PFSK-1 (cell line): ENCODE measurements around the gene KLHDC1.

Experiments
- FOXP2 ChIP-seq: optimal IDR thresholded peaks from 2 replicates; pipeline ENCODE3; 2011; ENCODE audit warnings: borderline replicate concordance, control low read depth, inconsistent platforms; ENCODE audit not compliant: insufficient read depth; ENCODE audit errors: extremely low read length, extremely low read depth
- POLR2AphosphoS5 ChIP-seq: IDR thresholded peaks from 2 replicates; pipeline ENCODE4 v1.6.1; 2012; ENCODE audit warnings: low read depth, mild to moderate bottlenecking, control low read depth, low read length, moderate library complexity
- SIN3A ChIP-seq: IDR thresholded peaks from 2 replicates; pipeline ENCODE4 v1.6.1; 2012; ENCODE audit warnings: mild to moderate bottlenecking, low read length, moderate library complexity, borderline replicate concordance; ENCODE audit not compliant: insufficient read depth
- TAF1 ChIP-seq: IDR thresholded peaks from 2 replicates; pipeline ENCODE4 v1.6.1; 2012; ENCODE audit warnings: low read length, control low read depth, borderline replicate concordance; ENCODE audit not compliant: insufficient read depth
- TF ChIP-seq, protein P1 (sequence below), 2 experiments: IDR thresholded peaks; 2 replicates each; pipeline versions ENCODE4 v1.6.1 to v1.8.0; 2011 to 2012; ENCODE audit warnings: low read depth in 2 of 2, low read length in 2 of 2, control low read depth in 1 of 2, inconsistent platforms in 1 of 2, mild to moderate bottlenecking in 1 of 2, moderate library complexity in 1 of 2; ENCODE audit not compliant: insufficient read depth in 1 of 2

The KLHDC1 gene

GRCh38 chr14:49691031-49691430, 1.9 kb upstream of the KLHDC1 start:
- no peak for TF ChIP-seq SIN3A
- TF ChIP-seq FOXP2 = no peak
- TF ChIP-seq POLR2AphosphoS5 = no peak
- TF ChIP-seq TAF1 = no peak
- TF ChIP-seq, protein P1, sequence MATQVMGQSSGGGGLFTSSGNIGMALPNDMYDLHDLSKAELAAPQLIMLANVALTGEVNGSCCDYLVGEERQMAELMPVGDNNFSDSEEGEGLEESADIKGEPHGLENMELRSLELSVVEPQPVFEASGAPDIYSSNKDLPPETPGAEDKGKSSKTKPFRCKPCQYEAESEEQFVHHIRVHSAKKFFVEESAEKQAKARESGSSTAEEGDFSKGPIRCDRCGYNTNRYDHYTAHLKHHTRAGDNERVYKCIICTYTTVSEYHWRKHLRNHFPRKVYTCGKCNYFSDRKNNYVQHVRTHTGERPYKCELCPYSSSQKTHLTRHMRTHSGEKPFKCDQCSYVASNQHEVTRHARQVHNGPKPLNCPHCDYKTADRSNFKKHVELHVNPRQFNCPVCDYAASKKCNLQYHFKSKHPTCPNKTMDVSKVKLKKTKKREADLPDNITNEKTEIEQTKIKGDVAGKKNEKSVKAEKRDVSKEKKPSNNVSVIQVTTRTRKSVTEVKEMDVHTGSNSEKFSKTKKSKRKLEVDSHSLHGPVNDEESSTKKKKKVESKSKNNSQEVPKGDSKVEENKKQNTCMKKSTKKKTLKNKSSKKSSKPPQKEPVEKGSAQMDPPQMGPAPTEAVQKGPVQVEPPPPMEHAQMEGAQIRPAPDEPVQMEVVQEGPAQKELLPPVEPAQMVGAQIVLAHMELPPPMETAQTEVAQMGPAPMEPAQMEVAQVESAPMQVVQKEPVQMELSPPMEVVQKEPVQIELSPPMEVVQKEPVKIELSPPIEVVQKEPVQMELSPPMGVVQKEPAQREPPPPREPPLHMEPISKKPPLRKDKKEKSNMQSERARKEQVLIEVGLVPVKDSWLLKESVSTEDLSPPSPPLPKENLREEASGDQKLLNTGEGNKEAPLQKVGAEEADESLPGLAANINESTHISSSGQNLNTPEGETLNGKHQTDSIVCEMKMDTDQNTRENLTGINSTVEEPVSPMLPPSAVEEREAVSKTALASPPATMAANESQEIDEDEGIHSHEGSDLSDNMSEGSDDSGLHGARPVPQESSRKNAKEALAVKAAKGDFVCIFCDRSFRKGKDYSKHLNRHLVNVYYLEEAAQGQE (IDR thresholded peaks at IDR 0.05; ENCODE audit: insufficient read depth in 1 of 2, low read depth in 2 of 2, low read length in 2 of 2) = no peak

- TF ChIP-seq, protein P1 (IDR thresholded peaks at IDR 0.05; ENCODE audit: insufficient read depth in 1 of 2, low read depth in 2 of 2, low read length in 2 of 2) = no peak
- TF ChIP-seq POLR2AphosphoS5 = no peak
- TF ChIP-seq FOXP2 = no peak
- no peak for TF ChIP-seq SIN3A
- TF ChIP-seq TAF1 = no peak
Measured at GRCh38 chr14:49692193-49692757, 645 bp upstream of the KLHDC1 start.

GRCh38 chr14:49702725-49703124, 9.8 kb downstream of the KLHDC1 start:
- TF ChIP-seq SIN3A (no peak), TAF1 (no peak), POLR2AphosphoS5 (no peak), FOXP2 (no peak)
- TF ChIP-seq, protein P1 (IDR thresholded peaks at IDR 0.05; ENCODE audit: insufficient read depth in 1 of 2, low read depth in 2 of 2, low read length in 2 of 2) = no peak

DNA sequence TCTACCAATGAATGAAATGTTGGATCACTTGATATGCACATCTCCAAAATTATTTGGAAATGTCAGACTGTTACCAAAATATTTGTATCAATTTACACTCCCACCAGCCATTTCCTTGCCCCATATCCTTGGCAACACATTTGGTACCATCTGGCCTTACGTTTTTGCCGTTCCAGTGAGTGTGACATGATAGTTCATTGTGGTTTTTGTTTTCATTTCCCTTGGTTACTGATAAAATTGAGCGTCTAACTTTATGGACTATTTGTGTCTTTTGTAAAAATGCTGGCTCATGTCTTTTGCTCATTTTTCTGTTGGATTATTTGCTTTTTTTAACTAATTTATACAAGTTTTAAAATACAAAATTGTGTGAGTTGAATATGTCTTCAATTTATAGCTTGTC, 11.0 kb downstream of the KLHDC1 start:
- TF ChIP-seq SIN3A (no peak), POLR2AphosphoS5 (no peak), TAF1 (no peak), FOXP2 (no peak)
- TF ChIP-seq, protein P1 (IDR thresholded peaks at IDR 0.05; ENCODE audit: insufficient read depth in 1 of 2, low read depth in 2 of 2, low read length in 2 of 2) = no peak
